GM21515 (cell line): ENCODE data around the gene TAF12.
"Not testable (repeated sequence)": the region's sequence is repeated elsewhere in the genome, so short reads cannot be mapped to it uniquely, and the experiment has no call there.

Experiments used
- ATAC-seq: cut with Tn5 transposase; IDR thresholded peaks from one replicate; pipeline ENCODE4 v1.9.1; 2021; ENCODE audit not compliant: unreplicated experiment

Gene TAF12, protein sequence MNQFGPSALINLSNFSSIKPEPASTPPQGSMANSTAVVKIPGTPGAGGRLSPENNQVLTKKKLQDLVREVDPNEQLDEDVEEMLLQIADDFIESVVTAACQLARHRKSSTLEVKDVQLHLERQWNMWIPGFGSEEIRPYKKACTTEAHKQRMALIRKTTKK

DNA sequence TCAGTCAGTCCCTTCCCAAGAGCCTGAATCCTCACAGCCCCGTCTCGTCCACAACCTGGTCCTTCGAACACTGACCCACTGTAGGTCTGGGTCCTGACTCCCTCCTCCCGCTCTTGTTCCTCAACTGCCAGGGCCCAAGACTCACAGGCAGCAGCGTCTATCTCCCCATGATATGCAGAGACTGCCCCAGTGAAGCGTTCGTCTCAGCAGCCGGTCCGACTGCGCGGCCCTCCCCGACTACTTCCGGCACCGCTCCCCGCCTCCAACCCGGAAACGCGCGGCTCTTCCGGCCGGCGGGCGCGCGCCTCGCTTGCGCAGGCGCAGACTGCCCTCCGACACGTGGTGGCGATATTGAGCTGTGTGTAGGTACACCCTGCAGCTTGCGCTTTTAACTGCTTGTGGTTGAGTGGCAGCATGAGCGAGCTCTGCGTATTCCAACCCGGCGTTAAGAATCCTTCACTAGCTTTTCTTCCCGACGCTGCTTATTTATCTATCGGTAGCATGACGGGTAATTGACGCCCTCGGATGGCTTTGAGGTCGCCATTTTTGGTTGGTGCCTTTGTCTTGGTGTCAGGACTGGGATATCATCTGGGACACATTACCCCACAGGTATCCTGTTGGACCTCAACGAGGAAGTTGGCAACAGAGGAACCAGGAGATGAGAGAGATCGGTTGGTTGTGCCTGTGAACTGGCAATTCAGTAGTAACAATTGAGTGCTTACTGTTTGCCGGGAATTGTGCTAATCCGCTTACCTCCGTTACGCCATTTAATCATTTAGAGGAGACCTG is at the start of gene TAF12:
TAF12 (minus strand) TSS at position 221 of the 789 bp plus-strand sequence. CDS start 20,986 bp downstream, outside the sequence.
- ATAC-seq: peak; percentile 74

- not testable (repeated sequence) for ATAC-seq
Measured at GRCh38 chr1:28691627-28692026, 48.8 kb upstream of the TAF12 start.

DNA sequence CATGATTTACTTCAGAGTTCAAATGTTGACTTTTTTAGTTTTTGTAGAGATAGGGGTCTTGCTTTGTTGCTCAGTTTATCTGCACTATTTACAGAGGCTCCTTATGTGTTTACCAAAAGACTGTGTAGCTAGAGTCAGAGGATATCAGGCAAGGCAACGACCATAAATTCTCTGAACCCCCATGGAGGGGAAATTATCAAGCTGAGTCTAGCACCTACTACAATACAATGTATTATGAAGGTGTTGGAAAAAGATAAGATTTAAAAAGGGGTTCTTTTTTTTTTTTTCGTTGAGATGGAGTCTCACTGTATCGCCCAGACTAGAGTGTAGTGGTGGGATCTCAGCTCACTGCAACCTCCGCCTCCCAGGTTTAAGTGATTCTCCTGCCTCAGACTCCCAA is 42.1 kb upstream of the TAF12 start:
- no peak for ATAC-seq

DNA sequence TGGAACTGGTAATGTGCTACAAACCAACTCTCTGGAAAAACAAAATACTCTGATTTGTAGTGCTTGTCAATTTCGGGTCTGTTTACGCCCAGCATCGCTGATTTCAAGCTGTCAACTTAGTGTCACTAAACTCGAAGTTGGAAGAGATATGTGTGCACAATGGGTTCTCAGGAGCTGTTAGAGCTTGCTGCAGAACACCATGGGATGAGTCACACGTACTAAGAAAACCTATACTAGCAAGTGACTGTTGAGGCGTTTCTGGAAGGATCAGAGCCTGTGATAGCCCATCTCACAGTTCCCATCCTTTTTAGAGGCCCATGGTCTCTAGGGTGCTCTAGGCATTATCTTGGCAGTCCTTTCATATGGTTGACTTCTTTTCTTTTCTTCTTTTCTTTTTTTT is 40.0 kb upstream of the TAF12 start:
- no peak for ATAC-seq

- no peak for ATAC-seq
Measured at GRCh38 chr1:28680151-28680550, 37.3 kb upstream of the TAF12 start.

- ATAC-seq: no peak
Measured at GRCh38 chr1:28675924-28676257, 33.0 kb upstream of the TAF12 start.

GRCh38 chr1:28672971-28673370 is 30.1 kb upstream of the TAF12 start:
- not testable (repeated sequence) for ATAC-seq

DNA sequence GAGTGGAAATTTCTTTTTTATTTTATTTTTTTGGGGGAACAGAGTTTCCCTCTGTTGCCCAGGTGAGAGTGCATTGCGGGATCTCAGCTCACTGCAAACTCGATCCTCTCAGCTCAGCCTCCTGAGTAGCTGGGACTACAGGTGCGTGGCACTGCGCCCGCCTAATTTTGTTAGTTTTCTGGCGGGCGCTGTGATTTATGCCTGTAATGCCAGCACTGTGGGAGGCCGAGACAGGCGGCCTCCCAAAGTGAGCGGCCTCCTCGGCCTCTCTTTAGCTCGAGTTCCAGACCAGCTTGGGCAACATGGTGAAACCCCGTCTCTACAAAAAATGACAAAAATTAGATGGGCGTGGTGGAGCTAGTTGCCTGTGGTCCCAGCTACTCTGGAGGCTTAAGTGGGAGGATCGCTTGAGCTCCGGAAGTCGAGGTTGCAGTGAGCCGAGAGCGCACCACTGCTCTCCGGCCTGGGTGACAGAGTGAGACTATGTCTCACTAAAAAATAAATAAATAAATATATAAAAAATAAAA is 28.4 kb upstream of the TAF12 start:
- no peak for ATAC-seq

GRCh38 chr1:28668956-28669723 is 26.3 kb upstream of the TAF12 start:
- peak; percentile 44 for ATAC-seq

DNA sequence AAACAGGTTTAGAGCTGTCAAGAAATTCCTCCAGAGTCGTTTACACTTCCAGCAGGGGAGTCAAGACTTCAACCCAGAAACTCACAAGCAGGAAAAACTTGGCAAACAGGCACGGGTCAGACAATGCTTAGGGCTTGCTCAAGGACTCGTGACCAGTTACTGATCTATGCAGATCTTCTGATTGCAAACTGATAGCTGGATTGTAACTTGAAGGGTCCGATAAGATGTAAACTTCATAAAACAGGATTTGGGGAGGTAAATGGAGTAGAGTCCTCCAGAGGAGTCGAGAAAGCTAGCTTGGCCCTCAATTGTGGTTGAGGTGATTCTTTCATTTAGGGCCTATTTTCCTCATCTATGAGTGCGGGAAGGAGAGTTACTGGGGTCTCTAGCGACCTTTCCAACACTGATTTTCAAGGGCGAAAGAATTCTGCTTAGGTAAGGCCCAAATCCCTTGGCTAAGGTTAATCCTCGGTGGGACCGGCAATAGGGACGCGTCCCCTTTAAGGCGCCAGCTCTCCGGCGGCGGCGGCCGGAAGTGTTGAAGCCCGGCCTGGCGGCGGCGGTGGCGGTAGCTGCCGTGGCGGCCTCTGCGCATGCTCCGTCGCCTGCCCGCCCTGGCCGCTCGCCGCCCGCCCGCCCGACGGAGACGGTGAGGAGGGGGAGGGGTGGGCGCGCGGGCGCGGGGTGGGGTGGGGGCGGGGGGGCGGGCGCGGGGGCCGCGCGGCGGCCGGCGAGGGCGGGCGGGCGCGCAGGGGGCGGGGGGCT is 25.5 kb upstream of the TAF12 start, which contains the start of gene GMEB1:
GMEB1 (plus strand) TSS at position 594 of the 765 bp plus-strand sequence. CDS start 14,829 bp downstream, outside the sequence.
- ATAC-seq: peak; percentile 63

DNA sequence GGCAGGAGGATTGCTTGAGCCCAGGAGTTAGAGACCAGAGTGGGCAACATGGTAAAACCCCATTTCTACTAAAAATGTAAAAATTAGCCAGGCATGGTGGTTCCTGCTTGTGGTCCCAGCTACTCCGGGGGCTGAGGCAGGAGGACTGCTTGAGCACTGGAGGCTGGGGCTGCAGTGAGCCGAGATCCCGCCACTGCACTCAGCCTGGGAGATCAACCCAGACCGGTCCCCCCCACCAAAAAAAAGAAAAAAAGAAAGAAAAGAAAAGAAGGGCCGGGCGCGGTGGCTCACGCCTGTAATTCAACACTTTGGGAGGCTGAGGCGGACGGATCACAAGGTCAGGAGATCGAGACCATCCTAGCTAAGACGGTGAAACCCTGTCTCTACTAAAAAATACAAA is 23.9 kb upstream of the TAF12 start:
- ATAC-seq: no peak

- ATAC-seq: no peak
Measured at GRCh38 chr1:28663871-28664470, 21.1 kb upstream of the TAF12 start.

DNA sequence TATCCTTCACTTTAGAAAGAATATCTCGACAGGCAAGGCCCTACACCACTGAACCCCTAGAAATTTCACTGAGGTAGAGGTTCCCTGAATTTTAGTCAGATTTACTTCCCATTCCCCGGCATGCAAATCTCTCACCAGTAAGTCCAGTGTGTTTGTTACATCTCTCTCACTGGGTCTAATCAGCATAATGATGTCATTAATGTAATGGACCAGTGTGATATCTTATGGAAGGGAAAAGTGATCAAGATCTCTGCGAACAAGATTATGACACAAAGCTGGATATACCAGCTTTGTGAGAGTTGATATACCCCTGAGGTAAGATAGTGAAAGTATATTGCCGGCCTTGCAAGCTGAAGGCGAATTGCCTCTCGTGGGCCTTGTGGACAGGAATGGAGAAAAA is 13.5 kb upstream of the TAF12 start:
- ATAC-seq: no peak

DNA sequence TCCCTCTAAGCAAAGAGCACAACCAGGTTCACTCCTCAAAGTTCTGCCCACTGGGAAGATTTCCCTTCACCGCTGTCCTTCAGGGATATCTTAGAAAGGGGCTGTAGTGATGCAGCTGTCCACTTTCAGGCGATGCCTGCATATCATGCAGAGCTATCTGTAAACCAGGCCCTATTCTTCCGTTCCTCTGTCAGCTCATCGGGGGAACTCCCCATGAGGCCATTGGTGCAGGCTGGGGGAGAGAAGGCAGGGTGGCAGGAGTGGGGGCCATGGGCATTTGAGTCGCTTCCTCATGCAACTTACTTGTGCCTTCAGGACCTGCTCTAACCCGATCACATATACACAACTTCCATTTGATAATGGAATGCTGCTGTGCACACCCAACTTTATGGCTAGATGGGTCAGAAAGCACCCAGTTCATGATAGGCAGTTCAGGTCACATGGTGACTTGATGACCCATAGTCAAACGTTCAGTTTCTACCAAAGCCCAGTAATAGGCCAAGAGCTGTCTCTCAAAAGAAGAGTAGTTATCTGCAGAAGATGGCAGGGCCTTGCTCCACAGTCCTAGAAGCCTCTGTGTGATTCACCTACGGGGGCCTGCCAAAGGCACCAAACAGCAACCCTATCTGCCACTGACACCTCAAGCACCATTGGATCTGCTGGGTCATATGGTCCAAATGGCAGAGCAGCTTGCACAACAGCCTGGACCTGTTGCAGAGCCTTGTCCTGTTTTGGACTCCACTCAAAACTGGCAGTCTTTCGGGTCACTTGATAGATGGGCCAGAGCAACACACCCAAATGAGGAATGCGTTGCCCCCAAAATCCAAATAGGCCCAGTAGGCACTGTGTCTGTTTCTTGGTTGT is 12.8 kb upstream of the TAF12 start:
- not testable (repeated sequence) for ATAC-seq

GRCh38 chr1:28653870-28654269 is 11.0 kb upstream of the TAF12 start:
- ATAC-seq: not testable (repeated sequence)

GRCh38 chr1:28653063-28653462 is 10.2 kb upstream of the TAF12 start:
- not testable (repeated sequence) for ATAC-seq

- ATAC-seq: peak; percentile 66
Measured at GRCh38 chr1:28648474-28649198, 5.8 kb upstream of the TAF12 start, which contains the start of gene RNU11. RNU11 (plus strand) TSS chr1:28648600.

GRCh38 chr1:28648008-28648473 is 5.2 kb upstream of the TAF12 start:
- peak; percentile 59 for ATAC-seq

- ATAC-seq: no peak
Measured at GRCh38 chr1:28646040-28646439, 3.2 kb upstream of the TAF12 start.
